HG03439 (cell line): Measurements from ENCODE around the gene PRKCE.
A peak's percentile ranks its signal among the peaks of the same experiment; 100 is the strongest.

Experiments
- ATAC-seq: cut with Tn5 transposase; IDR thresholded peaks from one replicate; pipeline ENCODE4 v1.9.1; 2021; ENCODE audit warnings: mild to moderate bottlenecking, moderate library complexity; ENCODE audit not compliant: unreplicated experiment

PRKCE gene

GRCh38 chr2:46171996-46172546, 520.6 kb downstream of the PRKCE start:
- ATAC-seq, result no peak

GRCh38 chr2:46173030-46173429, 521.6 kb downstream of the PRKCE start:
- ATAC-seq, result no peak

- ATAC-seq, result no peak
Observed at GRCh38 chr2:46173636-46174250, 522.3 kb downstream of the PRKCE start.

GRCh38 chr2:46174345-46175170, 523.1 kb downstream of the PRKCE start:
- ATAC-seq, result no peak

GRCh38 chr2:46175419-46175818, 523.9 kb downstream of the PRKCE start:
- ATAC-seq, result no peak

GRCh38 chr2:46177461-46178089, 526.1 kb downstream of the PRKCE start:
- ATAC-seq, result no peak

GRCh38 chr2:46179037-46179621, 527.7 kb downstream of the PRKCE start:
- ATAC-seq, result peak; percentile 74

- ATAC-seq, result no peak
Observed at GRCh38 chr2:46180189-46180588, 528.7 kb downstream of the PRKCE start.

GRCh38 chr2:46181306-46181705, 529.8 kb downstream of the PRKCE start:
- ATAC-seq, result no peak

GRCh38 chr2:46181789-46182530, 530.5 kb downstream of the PRKCE start:
- ATAC-seq, result no peak

GRCh38 chr2:46183426-46183825, 532.0 kb downstream of the PRKCE start:
- no peak for ATAC-seq

- no peak for ATAC-seq
Observed at GRCh38 chr2:46184794-46185583, 533.5 kb downstream of the PRKCE start.

GRCh38 chr2:46187112-46187618, 535.7 kb downstream of the PRKCE start:
- ATAC-seq, result peak; percentile 80

GRCh38 chr2:46188041-46188716, 536.7 kb downstream of the PRKCE start:
- ATAC-seq, result no peak

- ATAC-seq, result no peak
Observed at GRCh38 chr2:46193356-46193755, 541.9 kb downstream of the PRKCE start.

GRCh38 chr2:46193855-46194254, 542.4 kb downstream of the PRKCE start:
- ATAC-seq, result no peak

- no peak for ATAC-seq
Observed at GRCh38 chr2:46194856-46195255, 543.4 kb downstream of the PRKCE start.

GRCh38 chr2:46195819-46196218, 544.3 kb downstream of the PRKCE start:
- ATAC-seq, result no peak

- ATAC-seq, result no peak
Observed at GRCh38 chr2:46196871-46197462, 545.5 kb downstream of the PRKCE start.
